SK-N-MC (cell line): ENCODE measurements around the gene CAPN15.

Experiments
- EZH2 ChIP-seq: fragments of 200-600 bp; sonication (generic); IDR thresholded peaks from one replicate; pipeline ENCODE4 v1.6.1; 2017; ENCODE audit warnings: antibody characterized with exemption
- FOXP2 ChIP-seq: optimal IDR thresholded peaks from 2 replicates; pipeline ENCODE3; 2011; ENCODE audit warnings: mild to moderate bottlenecking, moderate library complexity; ENCODE audit not compliant: insufficient read depth; ENCODE audit errors: extremely low read length, control extremely low read depth
- POLR2AphosphoS5 ChIP-seq: IDR thresholded peaks from 2 replicates; pipeline ENCODE4 v1.6.1; 2012; ENCODE audit warnings: mild to moderate bottlenecking, low read depth, low read length, borderline replicate concordance

GRCh38 chr16:533391-534123 lies 6.0 kb downstream of the CAPN15 start:
- TF ChIP-seq POLR2AphosphoS5 (no peak), EZH2 (no peak), FOXP2 (no peak)
